ENCODE results near the gene PCNX4.
"Not testable (repeated sequence)": the region's sequence is repeated elsewhere in the genome, so short reads cannot be mapped to it uniquely, and the experiment has no call there.

The PCNX4 gene

DNA sequence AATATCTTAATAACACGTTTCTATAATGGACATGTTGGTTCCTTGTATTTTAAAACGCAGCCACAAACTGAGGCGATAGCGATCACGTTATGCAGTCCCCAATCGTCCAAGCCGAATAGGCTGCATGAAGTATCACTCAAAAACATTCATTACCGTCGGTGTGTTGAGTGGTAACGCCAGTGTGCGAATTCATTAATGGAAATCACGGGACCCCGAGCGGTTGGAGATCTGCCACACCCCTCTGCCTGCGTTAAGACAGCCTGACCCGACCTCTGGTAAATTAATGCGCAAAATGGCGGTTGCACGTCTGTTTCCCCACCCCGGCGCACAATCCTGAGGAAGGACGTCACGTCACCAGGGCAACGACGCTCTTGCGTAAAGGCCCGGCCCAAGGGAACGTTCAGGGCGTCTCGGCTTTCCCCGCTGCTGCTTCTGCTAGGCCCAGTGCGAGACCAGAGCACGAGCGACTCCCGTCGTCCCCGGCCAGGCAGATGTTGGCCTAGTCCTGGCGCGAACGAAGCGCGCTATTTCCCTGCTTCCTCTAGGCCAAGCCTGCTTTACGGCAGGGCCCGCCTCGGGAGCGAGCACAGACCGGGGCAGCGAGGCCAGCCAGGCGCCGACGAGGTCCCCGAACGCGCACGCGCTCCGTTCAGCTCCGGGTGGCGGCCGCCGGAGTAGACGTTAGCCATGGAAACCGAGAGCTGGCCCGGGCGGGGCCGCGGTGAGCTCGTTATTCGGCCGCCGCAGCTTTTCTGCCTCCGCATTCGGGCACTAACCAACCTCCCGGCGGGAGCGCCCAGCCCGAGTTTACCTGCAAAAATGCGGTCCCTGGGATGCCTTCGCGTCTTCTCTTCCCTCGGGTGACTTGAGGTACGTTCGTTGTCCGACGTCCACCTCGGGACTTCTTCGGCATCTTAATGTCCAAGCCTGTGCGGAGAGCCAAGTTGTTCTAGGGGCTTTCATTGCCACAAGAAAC lies at the start of gene PCNX4:
Gene PCNX4, plus strand, starts transcription at position 374 of the 976 bp plus-strand sequence. CDS start 15,716 bp downstream, outside the sequence.
- H3K27ac ChIP-seq: peak within 1 kb of the TSS; percentile 91 to 98 (median 95)
- H3K9me3 ChIP-seq (replicated peaks in 1 of 11): peaks cover 0 to 6% (median 0%) of the 10 kb centered on the region in 11 experiments; a peak in 3 of 22 replicates
- no peaks in the 10 kb centered on the region for H3K27me3 ChIP-seq
- peaks cover 15 to 34% (median 29%) of the 10 kb centered on the region in 10 experiments for H3K4me1 ChIP-seq
- H3K36me3 ChIP-seq: peaks cover under 1 to 20% (median 12%) of the 10 kb centered on the region in 11 experiments; a peak in 21 of 22 replicates
- peak in 8 of 11 experiments; percentile 28 to 90 (median 70); a peak in 11 of 22 replicates for TF ChIP-seq Cebpa-rat (IDR thresholded peaks at IDR 0.05)
- peak within 1 kb of the TSS; percentile 89 to 96 (median 94) for H3K9ac ChIP-seq
- peak within 1 kb of the TSS; percentile 79 to 93 (median 87) for H3K4me2 ChIP-seq
- H4K20me1 ChIP-seq: peaks cover 0 to 27% (median 7%) of the 10 kb centered on the region in 11 experiments; a peak in 9 of 22 replicates
- peak within 1 kb of the TSS; percentile 71 to 87 (median 78) for H3K4me3 ChIP-seq

DNA sequence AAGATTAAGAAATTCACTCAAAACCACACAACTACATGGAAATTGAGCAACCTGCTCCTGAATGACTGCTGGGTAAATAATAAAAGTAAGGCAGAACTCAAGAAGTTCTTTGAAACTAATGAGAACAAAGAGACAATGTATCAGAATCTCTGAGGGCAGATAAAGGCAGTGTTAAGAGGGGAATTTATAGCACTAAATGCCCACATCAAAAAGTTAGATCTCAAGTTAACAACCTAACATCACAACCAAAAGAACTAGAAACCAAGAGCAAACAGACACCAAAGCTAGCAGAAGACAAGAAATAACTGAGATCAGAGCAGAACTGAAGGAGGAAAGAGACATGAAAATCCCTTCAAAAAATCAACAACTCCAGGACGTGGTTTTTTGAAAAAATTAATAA lies 43.7 kb upstream of the PCNX4 start:
- H3K27me3 ChIP-seq, H3K36me3 ChIP-seq, H4K20me1 ChIP-seq, H3K27ac ChIP-seq, H3K9ac ChIP-seq, H3K4me3 ChIP-seq, H3K4me2 ChIP-seq: not testable (repeated sequence)
- peaks cover 0 to 15% (median 7%) of the 10 kb centered on the region in 11 experiments; a peak in 6 of 22 replicates for H3K9me3 ChIP-seq (replicated peaks in 1 of 11)
- peaks cover 6 to 10% (median 8%) of the 10 kb centered on the region in 10 experiments; a peak in 14 of 20 replicates for H3K4me1 ChIP-seq

DNA sequence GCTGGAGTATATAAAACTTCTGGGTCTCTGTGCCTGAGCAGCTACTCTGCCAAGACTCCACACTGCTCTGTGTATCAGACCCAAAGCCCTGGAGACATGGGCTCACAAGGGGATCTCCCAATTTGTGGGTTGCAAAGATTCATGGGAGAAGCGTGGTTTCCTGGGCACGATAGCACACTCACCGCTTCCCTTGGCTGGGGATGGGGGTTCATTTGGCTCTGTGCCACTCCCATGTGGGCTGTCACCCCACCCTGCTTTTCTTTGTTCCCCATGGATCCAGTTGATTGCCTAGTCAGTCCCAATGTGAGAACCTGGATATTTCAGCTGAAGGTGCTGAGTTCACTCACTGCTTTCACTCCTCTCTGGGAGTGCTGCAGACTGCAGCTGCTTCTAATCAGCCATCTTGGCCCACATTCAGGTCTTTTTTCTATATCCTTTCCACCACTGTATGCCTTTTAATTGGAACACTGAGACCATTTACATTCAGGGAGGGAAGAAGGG lies 40.0 kb upstream of the PCNX4 start:
- H3K27ac ChIP-seq: no peak overlapping the region
- H3K27me3 ChIP-seq: no peaks in the 10 kb centered on the region
- no peak overlapping the region for H3K9ac ChIP-seq
- peak overlapping the region in 10 of 11 experiments; percentile 25 to 60 (median 47); a peak in 16 of 22 replicates for H3K4me2 ChIP-seq
- peaks cover 6 to 10% (median 8%) of the 10 kb centered on the region in 10 experiments; a peak in 14 of 20 replicates for H3K4me1 ChIP-seq
- H4K20me1 ChIP-seq: no peaks in the 10 kb centered on the region
- H3K36me3 ChIP-seq: no peaks in the 10 kb centered on the region
- no peaks in the 10 kb centered on the region for H3K9me3 ChIP-seq (replicated peaks in 1 of 11)
- no peak overlapping the region for H3K4me3 ChIP-seq
- no peak for TF ChIP-seq Cebpa-rat (IDR thresholded peaks at IDR 0.05)

DNA sequence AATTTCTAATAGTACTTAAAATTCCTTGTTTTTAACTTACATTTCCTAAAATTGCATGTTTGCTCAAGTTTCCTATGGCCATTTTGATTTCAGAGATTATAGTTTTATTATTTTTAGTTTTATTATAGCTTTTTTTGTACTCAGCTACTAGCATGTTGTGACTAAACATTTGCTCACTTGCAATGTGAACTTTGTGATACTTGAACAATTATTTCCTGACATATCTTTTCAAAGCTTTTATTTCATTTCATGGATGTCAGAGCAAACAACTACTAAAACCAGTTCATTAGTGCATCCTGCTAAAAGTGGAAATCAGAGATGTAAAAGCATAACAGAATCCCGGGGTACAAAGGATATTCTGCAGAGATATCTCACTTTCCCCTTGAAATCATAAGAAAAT lies 33.6 kb upstream of the PCNX4 start:
- Histone ChIP-seq H3K4me2 (no peak overlapping the region), H3K36me3 (no peaks in the 10 kb centered on the region), H3K27ac (no peak overlapping the region), H3K27me3 (no peaks in the 10 kb centered on the region), H3K9ac (no peak overlapping the region), H4K20me1 (no peaks in the 10 kb centered on the region), H3K4me1 (no peaks in the 10 kb centered on the region), H3K9me3 (replicated peaks in 1 of 11) (no peaks in the 10 kb centered on the region), H3K4me3 (no peak overlapping the region)
- no peak for TF ChIP-seq Cebpa-rat (IDR thresholded peaks at IDR 0.05)

DNA sequence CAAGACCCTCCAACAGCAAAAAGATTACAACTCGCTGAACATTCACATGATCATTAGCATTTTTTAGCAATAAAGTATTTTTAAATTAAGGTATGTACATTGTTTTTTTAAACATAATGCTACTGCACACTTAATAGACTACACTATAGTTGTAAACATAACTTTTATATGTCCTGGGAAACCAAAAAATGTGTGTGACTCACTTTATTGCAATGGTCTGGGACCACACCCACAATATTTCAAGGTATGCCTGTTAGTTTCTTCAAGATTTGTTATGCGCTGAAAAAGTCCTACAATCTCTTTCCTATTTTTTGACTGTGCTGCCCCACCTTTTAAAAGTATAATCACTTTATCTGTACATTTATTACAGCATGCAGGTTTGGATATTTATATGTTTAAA lies 30.4 kb upstream of the PCNX4 start:
- no peaks in the 10 kb centered on the region for H4K20me1 ChIP-seq
- no peaks in the 10 kb centered on the region for H3K36me3 ChIP-seq
- no peak overlapping the region for H3K4me2 ChIP-seq
- no peaks in the 10 kb centered on the region for H3K27me3 ChIP-seq
- TF ChIP-seq Cebpa-rat (IDR thresholded peaks at IDR 0.05): no peak
- H3K9me3 ChIP-seq (replicated peaks in 1 of 11): no peaks in the 10 kb centered on the region
- no peak overlapping the region for H3K27ac ChIP-seq
- H3K4me1 ChIP-seq: no peaks in the 10 kb centered on the region
- no peak overlapping the region for H3K9ac ChIP-seq
- no peak overlapping the region for H3K4me3 ChIP-seq

DNA sequence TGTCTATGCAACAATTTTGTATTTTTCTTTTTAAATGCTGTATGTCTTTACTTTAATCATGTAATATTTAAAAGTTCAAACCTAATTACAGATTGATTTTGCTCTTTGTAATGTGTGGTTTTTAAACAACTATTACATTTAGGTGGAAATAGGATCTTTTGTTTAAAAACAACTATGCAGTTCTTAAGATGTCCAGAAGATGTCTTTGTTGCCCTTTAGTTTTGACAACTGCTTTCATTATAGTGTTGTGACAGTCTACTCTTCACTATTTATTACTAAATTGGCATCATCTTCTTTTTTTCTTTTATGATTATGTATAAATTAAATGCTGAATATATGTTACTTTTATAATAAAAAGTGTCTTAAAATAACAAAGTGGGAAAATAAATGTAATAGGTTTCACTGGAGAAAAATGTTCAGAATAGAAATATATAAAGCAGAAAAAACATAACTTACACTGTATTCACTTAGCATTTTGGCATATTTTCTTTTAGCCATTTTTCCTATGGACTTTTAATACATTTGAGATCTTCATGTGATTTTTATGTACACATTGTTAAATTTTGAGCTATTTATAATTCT lies 27.1 kb upstream of the PCNX4 start:
- Histone ChIP-seq H3K4me3 (no peak overlapping the region), H3K4me1 (no peaks in the 10 kb centered on the region), H4K20me1 (no peaks in the 10 kb centered on the region), H3K9me3 (replicated peaks in 1 of 11) (no peaks in the 10 kb centered on the region), H3K27me3 (no peaks in the 10 kb centered on the region), H3K27ac (no peak overlapping the region), H3K36me3 (no peaks in the 10 kb centered on the region), H3K4me2 (no peak overlapping the region), H3K9ac (no peak overlapping the region)
- TF ChIP-seq Cebpa-rat (IDR thresholded peaks at IDR 0.05): no peak

DNA sequence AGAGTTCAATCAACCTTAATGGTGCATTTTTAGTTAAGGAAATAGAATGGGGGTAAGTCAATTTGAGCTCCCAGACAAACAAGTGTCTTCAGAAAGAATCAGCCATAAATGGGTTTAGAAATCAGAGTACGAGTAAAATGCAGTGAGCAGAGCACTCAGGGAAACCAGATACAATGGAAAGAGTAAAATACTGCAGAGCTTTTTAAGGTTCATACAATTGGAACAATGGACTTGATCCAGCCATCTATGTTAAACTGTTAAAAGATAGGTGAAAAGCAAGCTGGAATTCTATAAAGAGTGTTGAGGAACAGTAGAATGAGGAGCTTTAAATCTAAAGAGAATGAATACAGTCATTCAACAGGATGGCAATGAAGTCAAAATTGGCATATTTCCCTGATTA lies 23.8 kb upstream of the PCNX4 start:
- Histone ChIP-seq H3K4me3 (no peak overlapping the region), H3K27ac (no peak overlapping the region), H3K4me2 (no peak overlapping the region), H3K9me3 (replicated peaks in 1 of 11) (no peaks in the 10 kb centered on the region), H3K36me3 (no peaks in the 10 kb centered on the region), H4K20me1 (no peaks in the 10 kb centered on the region), H3K4me1 (no peaks in the 10 kb centered on the region), H3K9ac (no peak overlapping the region), H3K27me3 (no peaks in the 10 kb centered on the region)
- no peak for TF ChIP-seq Cebpa-rat (IDR thresholded peaks at IDR 0.05)

DNA sequence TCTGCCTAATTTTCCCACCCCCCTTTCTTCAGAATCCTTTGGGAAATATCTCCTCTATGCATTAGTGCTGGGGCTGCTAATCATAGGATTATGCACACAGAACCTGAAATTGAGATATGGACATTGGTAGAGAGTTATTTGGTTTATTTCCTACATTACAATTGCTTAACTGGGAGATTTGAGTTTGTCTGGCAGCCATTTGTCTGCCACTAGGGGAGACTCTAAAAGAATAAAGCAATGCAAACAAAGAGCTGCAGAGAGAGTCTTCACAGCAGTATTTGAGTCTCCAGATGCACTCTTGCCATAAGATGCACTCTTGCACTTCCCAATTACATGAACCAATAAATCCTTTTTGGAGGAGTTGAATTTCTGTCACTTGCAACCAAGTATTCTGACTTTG lies 12.0 kb upstream of the PCNX4 start:
- TF ChIP-seq Cebpa-rat (IDR thresholded peaks at IDR 0.05): no peak
- Histone ChIP-seq H3K4me3 (no peak overlapping the region), H3K4me1 (no peaks in the 10 kb centered on the region)

DNA sequence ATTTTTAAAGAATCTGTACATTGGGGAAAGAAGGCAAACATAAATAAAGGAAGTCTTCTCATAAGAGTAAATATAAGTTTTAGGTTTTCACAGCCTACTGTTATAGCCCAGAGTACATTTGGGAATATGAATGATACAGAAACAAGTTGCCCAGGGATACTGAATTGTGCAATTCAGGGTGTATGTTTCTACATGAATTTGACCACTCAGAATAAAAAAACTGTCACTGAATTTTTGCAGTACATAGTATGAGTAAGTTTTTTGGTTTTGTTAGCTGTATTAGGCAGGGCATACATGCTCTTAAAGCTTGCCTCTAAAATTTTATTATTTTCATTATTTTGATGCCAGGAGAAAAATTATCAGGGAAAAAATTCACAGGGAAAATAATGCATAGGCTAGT lies 6.6 kb upstream of the PCNX4 start:
- H3K36me3 ChIP-seq: no peaks in the 10 kb centered on the region

More for the DNA sequence above, 12.0 kb upstream of the PCNX4 start:
- Histone ChIP-seq H3K9ac (no peak overlapping the region), H3K27me3 (no peaks in the 10 kb centered on the region), H3K27ac (no peak overlapping the region), H3K9me3 (replicated peaks in 1 of 11) (peaks cover 7 to 16% (median 13%) of the 10 kb centered on the region in 11 experiments; a peak in 21 of 22 replicates), H4K20me1 (no peaks in the 10 kb centered on the region), H3K36me3 (no peaks in the 10 kb centered on the region), H3K4me2 (no peak overlapping the region)

More for the DNA sequence above, 6.6 kb upstream of the PCNX4 start:
- Histone ChIP-seq H4K20me1 (no peaks in the 10 kb centered on the region), H3K9me3 (replicated peaks in 1 of 11) (no peaks in the 10 kb centered on the region), H3K27ac (no peak overlapping the region), H3K4me2 (no peak overlapping the region), H3K4me1 (no peaks in the 10 kb centered on the region), H3K27me3 (no peaks in the 10 kb centered on the region), H3K9ac (no peak overlapping the region), H3K4me3 (no peak overlapping the region)
- TF ChIP-seq Cebpa-rat (IDR thresholded peaks at IDR 0.05): no peak

Measured in BLaER1 treated with 17β-estradiol and CSF1 and Interleukin-3, amounts not matched to agents 10 nM and 100 nM (cell line).